Fibroblast of villous mesenchyme (primary cell): ENCODE measurements around the gene NRG3. TPM values are rescaled to one million over a fixed set of nuclear protein-coding genes. Genes with fewer than 3 reads are reported as not detected.
A peak's percentile ranks its signal among the peaks of the same experiment; 100 is the strongest.

ENCODE experiments used
- DNase-seq: peaks from one replicate; pipeline ENCODE4 v3.0.0-alpha.2; 2010; ENCODE audit warnings: low read depth
- H3K4me3 ChIP-seq: 2 replicates; pipeline ENCODE4 v1.5.1; 2011; ENCODE audit warnings: low read depth, mild to moderate bottlenecking, low read length
- CTCF ChIP-seq: IDR thresholded peaks from 2 replicates; pipeline ENCODE4 v1.5.1; 2012; ENCODE audit warnings: low read depth, mild to moderate bottlenecking, low read length; ENCODE audit not compliant: insufficient read depth
- total RNA-seq: library from RNA; depleted of rRNA; stranded (reverse); fragments of >200 nt; gene quantifications from 2 replicates; pipeline ENCODE4 v1.2.3, GENCODE V29; 2012

Gene NRG3
- total RNA-seq, 1 donor, result not detected

- TF ChIP-seq CTCF, result no peak
- no peak overlapping the region for H3K4me3 ChIP-seq
- no peak for DNase-seq
Observed at GRCh38 chr10:82737549-82737948, 862.6 kb downstream of the NRG3 start.

- TF ChIP-seq CTCF, result no peak
- DNase-seq, result no peak
- H3K4me3 ChIP-seq, result no peak overlapping the region
Observed at GRCh38 chr10:82738592-82738991, 863.6 kb downstream of the NRG3 start.

GRCh38 chr10:82742478-82742877, 867.5 kb downstream of the NRG3 start:
- no peak overlapping the region for H3K4me3 ChIP-seq
- TF ChIP-seq CTCF, result no peak
- DNase-seq, result peak; percentile 25

- no peak overlapping the region for H3K4me3 ChIP-seq
- TF ChIP-seq CTCF, result no peak
- DNase-seq, result no peak
Observed at GRCh38 chr10:82742898-82743297, 867.9 kb downstream of the NRG3 start.

- no peak overlapping the region for H3K4me3 ChIP-seq
- no peak for TF ChIP-seq CTCF
- no peak for DNase-seq
Observed at GRCh38 chr10:82750538-82750937, 875.5 kb downstream of the NRG3 start.

- TF ChIP-seq CTCF, result no peak
- DNase-seq, result no peak
- no peak overlapping the region for H3K4me3 ChIP-seq
Observed at GRCh38 chr10:82757397-82757796, 882.4 kb downstream of the NRG3 start.

- no peak overlapping the region for H3K4me3 ChIP-seq
- DNase-seq, result no peak
- no peak for TF ChIP-seq CTCF
Observed at GRCh38 chr10:82757901-82758300, 882.9 kb downstream of the NRG3 start.
